A673 (cell line): ENCODE measurements around the gene PRCD.

ENCODE experiments used
- CTCF ChIP-seq: fragments of 300-800, 200-600 bp; sonication (generic); conservative IDR thresholded peaks from 2 replicates; pipeline ENCODE4 v1.5.1; 2017; ENCODE audit warnings: low read depth, mild to moderate bottlenecking, antibody characterized with exemption, low read length, moderate library complexity, mixed read lengths
- EZH2 ChIP-seq: fragments of 200-600 bp; sonication (generic); IDR thresholded peaks from 2 replicates; pipeline ENCODE4 v1.6.1; 2017; ENCODE audit warnings: borderline replicate concordance, low read depth, mild to moderate bottlenecking, mixed read lengths, antibody characterized with exemption, low read length; ENCODE audit not compliant: poor library complexity, severe bottlenecking

- TF ChIP-seq CTCF = no peak
- no peak for TF ChIP-seq EZH2
Observed at GRCh38 chr17:76551685-76552084, 11.8 kb downstream of the PRCD start.
